Neural progenitor cell (in vitro differentiated cells): Measurements from ENCODE around the gene C10orf71. TPM values are rescaled to one million over a fixed set of nuclear protein-coding genes. Genes with fewer than 3 reads are reported as not detected.

Experiments
- DNase-seq: peaks from one replicate; pipeline ENCODE4 v3.0.0-alpha.2; 2016; ENCODE audit warnings: low spot score
- H2AFZ ChIP-seq: fragments of 200-600 bp; sonication (generic); replicated peaks from 2 replicates; pipeline ENCODE4 v1.6.1; 2016; ENCODE audit warnings: antibody characterized with exemption
- H3F3A ChIP-seq: fragments of 200-600 bp; sonication (generic); 2 replicates; pipeline ENCODE4 v1.6.1; 2016; ENCODE audit warnings: antibody characterized with exemption, low read depth
- H3K27ac ChIP-seq: fragments of 200-600 bp; sonication (generic); 2 replicates; pipeline ENCODE4 v1.5.1; 2016; ENCODE audit warnings: mild to moderate bottlenecking
- H3K27me3 ChIP-seq: fragments of 200-600 bp; sonication (generic); 2 replicates; pipeline ENCODE4 v1.6.1; 2016; ENCODE audit warnings: mild to moderate bottlenecking, moderate library complexity
- H3K36me3 ChIP-seq: fragments of 200-600 bp; sonication (generic); 2 replicates; pipeline ENCODE4 v1.5.1; 2016
- H3K4me1 ChIP-seq: fragments of 200-600 bp; sonication (generic); 2 replicates; pipeline ENCODE4 v1.6.1; 2016; ENCODE audit warnings: mixed run types
- H3K4me2 ChIP-seq: fragments of 200-600 bp; sonication (generic); 2 replicates; pipeline ENCODE4 v1.6.1; 2016
- H3K4me3 ChIP-seq: fragments of 200-600 bp; sonication (generic); 2 replicates; pipeline ENCODE4 v1.5.1; 2016
- H3K79me2 ChIP-seq: fragments of 200-600 bp; sonication (generic); 2 replicates; pipeline ENCODE4 v1.6.1; 2016; ENCODE audit warnings: low read depth
- H3K9ac ChIP-seq: fragments of 200-600 bp; sonication (generic); 2 replicates; pipeline ENCODE4 v1.6.1; 2016
- H3K9me3 ChIP-seq: fragments of 200-600 bp; sonication (generic); 2 replicates; pipeline ENCODE4 v1.5.1; 2016; ENCODE audit warnings: low read depth
- H4K20me1 ChIP-seq: fragments of 200-600 bp; sonication (generic); 2 replicates; pipeline ENCODE4 v1.6.1; 2016; ENCODE audit warnings: low read depth
- H3K27ac Mint-ChIP-seq: 3 replicates; pipeline ENCODE4 v1.8.0; 2021; ENCODE audit warnings: mixed read lengths
- H3K27me3 Mint-ChIP-seq: 2 replicates; pipeline ENCODE4 v1.8.0; 2022; ENCODE audit warnings: low read depth, mild to moderate bottlenecking, inconsistent platforms, moderate library complexity, mixed read lengths; ENCODE audit not compliant: insufficient read depth
- H3K36me3 Mint-ChIP-seq: 3 replicates; pipeline ENCODE4 v1.8.0; 2021; ENCODE audit warnings: mixed read lengths
- H3K4me1 Mint-ChIP-seq: 3 replicates; pipeline ENCODE4 v1.8.0; 2021; ENCODE audit warnings: mixed read lengths
- H3K4me3 Mint-ChIP-seq: 3 replicates; pipeline ENCODE4 v1.8.0; 2021; ENCODE audit warnings: mild to moderate bottlenecking, moderate library complexity, mixed read lengths
- H3K9me3 Mint-ChIP-seq: 3 replicates; pipeline ENCODE4 v1.8.0; 2020; ENCODE audit warnings: mixed read lengths
- CTCF ChIP-seq: fragments of 200-600 bp; sonication (generic); IDR thresholded peaks from 2 replicates; pipeline ENCODE4 v1.5.1; 2017; ENCODE audit warnings: antibody characterized with exemption, mild to moderate bottlenecking
- EZH2 ChIP-seq: fragments of 200-600 bp; sonication (generic); IDR thresholded peaks from 2 replicates; pipeline ENCODE4 v1.6.1; 2017; ENCODE audit warnings: antibody characterized with exemption, mild to moderate bottlenecking, moderate library complexity
- EZH2phosphoT487 ChIP-seq: fragments of 200-600 bp; sonication (generic); IDR thresholded peaks from 2 replicates; pipeline ENCODE4 v1.6.1; 2017; ENCODE audit warnings: antibody characterized with exemption
- total RNA-seq: library from RNA; depleted of rRNA; stranded (reverse); fragments of >200 nt; gene quantifications from 2 replicates; pipeline ENCODE4 v1.2.3, GENCODE V29; 2015; ENCODE audit warnings: low replicate concordance

The C10orf71 gene
- total RNA-seq, 1 donor from 2014 or later, result not detected

- Mint-ChIP-seq H3K36me3 (no peaks in the 10 kb centered on the region), H3K27me3 (peaks cover 8% of the 10 kb centered on the region), H3K4me1 (peaks cover 4% of the 10 kb centered on the region), H3K4me3 (no peak overlapping the region), H3K9me3 (no peaks in the 10 kb centered on the region), H3K27ac (no peak overlapping the region)
- H3K4me3 ChIP-seq, result no peak overlapping the region
- H3K9ac ChIP-seq, result no peak overlapping the region
- no peaks in the 10 kb centered on the region for H4K20me1 ChIP-seq
- no peaks in the 10 kb centered on the region for H3K9me3 ChIP-seq
- H2AFZ ChIP-seq, result no peak overlapping the region
- no peak overlapping the region for H3K4me2 ChIP-seq
- H3K27me3 ChIP-seq, result no peaks in the 10 kb centered on the region
- no peaks in the 10 kb centered on the region for H3F3A ChIP-seq
- no peaks in the 10 kb centered on the region for H3K36me3 ChIP-seq
- no peak for DNase-seq
- H3K79me2 ChIP-seq, result no peaks in the 10 kb centered on the region
- TF ChIP-seq EZH2, result no peak
- TF ChIP-seq EZH2phosphoT487, result no peak
- TF ChIP-seq CTCF, result no peak
- no peak overlapping the region for H3K27ac ChIP-seq
- no peaks in the 10 kb centered on the region for H3K4me1 ChIP-seq
Measured at GRCh38 chr10:49290131-49290530, 8.8 kb upstream of the C10orf71 start.

GRCh38 chr10:49290607-49291006 is 8.4 kb upstream of the C10orf71 start:
- H3K9ac ChIP-seq, result no peak overlapping the region
- H3K27me3 ChIP-seq, result no peaks in the 10 kb centered on the region
- H3K4me1 Mint-ChIP-seq, result peaks cover 9% of the 10 kb centered on the region
- H3K9me3 ChIP-seq, result no peaks in the 10 kb centered on the region
- no peaks in the 10 kb centered on the region for H3K9me3 Mint-ChIP-seq
- no peak for DNase-seq
- no peaks in the 10 kb centered on the region for H3F3A ChIP-seq
- H3K36me3 ChIP-seq, result no peaks in the 10 kb centered on the region
- no peaks in the 10 kb centered on the region for H4K20me1 ChIP-seq
- H3K79me2 ChIP-seq, result no peaks in the 10 kb centered on the region
- H2AFZ ChIP-seq, result no peak overlapping the region
- H3K4me2 ChIP-seq, result no peak overlapping the region
- no peak overlapping the region for H3K27ac ChIP-seq
- H3K4me3 Mint-ChIP-seq, result no peak overlapping the region
- H3K4me1 ChIP-seq, result no peaks in the 10 kb centered on the region
- H3K4me3 ChIP-seq, result no peak overlapping the region
- no peaks in the 10 kb centered on the region for H3K36me3 Mint-ChIP-seq
- H3K27ac Mint-ChIP-seq, result no peak overlapping the region
- peaks cover 8% of the 10 kb centered on the region for H3K27me3 Mint-ChIP-seq
- no peak for TF ChIP-seq EZH2
- TF ChIP-seq EZH2phosphoT487, result no peak

- no peaks in the 10 kb centered on the region for H3K79me2 ChIP-seq
- no peak for DNase-seq
- H3F3A ChIP-seq, result no peaks in the 10 kb centered on the region
- no peaks in the 10 kb centered on the region for H4K20me1 ChIP-seq
- no peaks in the 10 kb centered on the region for H3K9me3 ChIP-seq
- Mint-ChIP-seq H3K9me3 (no peaks in the 10 kb centered on the region), H3K4me1 (peaks cover 25% of the 10 kb centered on the region), H3K27ac (no peak overlapping the region), H3K27me3 (peaks cover 8% of the 10 kb centered on the region), H3K4me3 (peak overlapping the region; percentile 19), H3K36me3 (no peaks in the 10 kb centered on the region)
- H3K27me3 ChIP-seq, result no peaks in the 10 kb centered on the region
- TF ChIP-seq EZH2 (no peak), EZH2phosphoT487 (no peak), CTCF (no peak)
- H3K4me1 ChIP-seq, result peaks cover 14% of the 10 kb centered on the region
- no peak overlapping the region for H3K9ac ChIP-seq
- no peak overlapping the region for H3K4me3 ChIP-seq
- no peak overlapping the region for H2AFZ ChIP-seq
- H3K4me2 ChIP-seq, result no peak overlapping the region
- H3K27ac ChIP-seq, result no peak overlapping the region
- no peaks in the 10 kb centered on the region for H3K36me3 ChIP-seq
Measured at GRCh38 chr10:49292565-49293207, 6.3 kb upstream of the C10orf71 start.

GRCh38 chr10:49293208-49293603 is 5.8 kb upstream of the C10orf71 start:
- TF ChIP-seq CTCF (no peak), EZH2 (no peak), EZH2phosphoT487 (no peak)
- H3K4me3 Mint-ChIP-seq, result peak overlapping the region; percentile 19

More at GRCh38 chr10:49293208-49293603, 5.8 kb upstream of the C10orf71 start:
- no peak overlapping the region for H3K27ac ChIP-seq
- DNase-seq, result no peak
- H3K27me3 ChIP-seq, result no peaks in the 10 kb centered on the region
- H3K9ac ChIP-seq, result no peak overlapping the region
- no peaks in the 10 kb centered on the region for H4K20me1 ChIP-seq
- no peak overlapping the region for H3K4me2 ChIP-seq
- no peaks in the 10 kb centered on the region for H3K9me3 Mint-ChIP-seq
- no peak overlapping the region for H2AFZ ChIP-seq
- no peaks in the 10 kb centered on the region for H3K36me3 Mint-ChIP-seq
- peaks cover 8% of the 10 kb centered on the region for H3K27me3 Mint-ChIP-seq
- no peak overlapping the region for H3K27ac Mint-ChIP-seq
- H3K79me2 ChIP-seq, result no peaks in the 10 kb centered on the region
- H3K4me1 ChIP-seq, result peaks cover 19% of the 10 kb centered on the region
- no peak overlapping the region for H3K4me3 ChIP-seq
- H3K4me1 Mint-ChIP-seq, result peaks cover 30% of the 10 kb centered on the region
- no peaks in the 10 kb centered on the region for H3F3A ChIP-seq
- H3K9me3 ChIP-seq, result no peaks in the 10 kb centered on the region
- no peaks in the 10 kb centered on the region for H3K36me3 ChIP-seq
